ENCODE measurements around the gene EFCAB12.

- TF ChIP-seq YY1 (IDR thresholded peaks at IDR 0.05; ENCODE audit: insufficient read depth, insufficient read length) (no peak), SUZ12 (IDR thresholded peaks at IDR 0.05; ENCODE audit: extremely low read depth, insufficient read depth, insufficient read length) (no peak), ZNF274 (IDR thresholded peaks at IDR 0.05; ENCODE audit: low read depth, low read length) (no peak)
These were observed 3.6 kb upstream of the EFCAB12 start for GRCh38 chr3:129432036-129432435.
